HG02571 (cell line): ENCODE results near the gene C20orf173.
"Not testable (repeated sequence)": the region's sequence is repeated elsewhere in the genome, so short reads cannot be mapped to it uniquely, and the experiment has no call there.

Experiments
- ATAC-seq: cut with Tn5 transposase; IDR thresholded peaks from one replicate; pipeline ENCODE4 v1.9.1; 2021; ENCODE audit warnings: mild to moderate bottlenecking, moderate library complexity; ENCODE audit not compliant: unreplicated experiment

The C20orf173 gene

DNA sequence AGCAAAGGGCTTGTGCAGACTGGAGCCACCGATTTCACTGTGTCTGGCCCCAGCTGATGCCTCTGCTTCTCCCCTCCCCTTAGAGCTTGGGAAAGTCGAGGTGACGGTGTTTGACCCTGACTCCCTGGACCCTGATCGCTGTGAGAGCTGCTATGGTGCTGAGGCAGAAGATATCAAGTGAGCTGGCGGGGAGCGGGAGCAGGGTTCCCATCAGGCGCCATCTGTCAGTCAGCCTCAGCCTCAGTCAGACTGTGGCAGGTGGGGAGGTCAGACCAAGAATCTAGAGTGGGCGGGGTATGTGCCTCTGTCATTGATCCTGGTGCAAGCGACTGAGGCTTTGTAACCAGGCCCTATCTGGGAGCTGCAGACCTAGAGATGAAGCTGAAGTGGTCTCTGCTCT is 17.9 kb upstream of the C20orf173 start:
- ATAC-seq = no peak

DNA sequence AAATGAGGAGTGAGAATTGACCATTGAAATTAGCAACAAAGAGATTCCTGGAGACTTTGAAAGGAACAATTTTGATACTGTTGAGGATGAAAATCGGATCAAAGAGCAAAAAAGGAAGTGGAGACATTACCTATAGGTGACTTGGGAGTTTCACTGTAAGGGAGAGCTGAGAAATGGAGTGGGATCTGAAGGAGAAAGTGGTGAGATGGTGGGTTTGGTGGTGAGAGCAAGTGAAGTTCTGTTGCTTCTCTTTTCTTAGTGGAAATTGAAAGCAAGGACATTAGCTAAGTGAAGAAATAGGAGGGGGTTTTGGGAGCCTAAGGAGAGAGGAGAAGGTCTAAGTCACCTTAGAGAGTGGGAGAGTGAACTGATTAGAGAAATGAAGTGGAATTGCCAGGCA is 16.7 kb upstream of the C20orf173 start:
- ATAC-seq = no peak

DNA sequence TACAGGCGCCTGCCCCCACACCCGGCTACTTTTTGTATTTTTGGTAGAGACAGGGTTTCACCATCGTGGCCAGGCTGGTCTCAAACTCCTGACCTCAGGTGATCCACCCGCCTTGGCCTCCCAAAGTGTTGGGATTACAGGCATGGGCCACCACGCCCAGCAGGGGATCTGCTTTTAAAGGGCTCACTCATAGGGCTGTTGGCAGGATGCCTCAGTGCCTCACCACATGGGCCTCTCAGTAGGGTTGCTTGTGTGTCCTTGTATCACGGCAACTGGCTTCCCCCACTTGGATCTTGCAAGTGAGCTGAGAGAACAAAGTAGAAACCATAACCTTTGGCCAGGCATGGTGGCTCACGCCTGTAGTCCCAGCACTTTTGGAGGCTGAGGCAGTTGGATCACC is 15.5 kb upstream of the C20orf173 start:
- ATAC-seq = not testable (repeated sequence)

DNA sequence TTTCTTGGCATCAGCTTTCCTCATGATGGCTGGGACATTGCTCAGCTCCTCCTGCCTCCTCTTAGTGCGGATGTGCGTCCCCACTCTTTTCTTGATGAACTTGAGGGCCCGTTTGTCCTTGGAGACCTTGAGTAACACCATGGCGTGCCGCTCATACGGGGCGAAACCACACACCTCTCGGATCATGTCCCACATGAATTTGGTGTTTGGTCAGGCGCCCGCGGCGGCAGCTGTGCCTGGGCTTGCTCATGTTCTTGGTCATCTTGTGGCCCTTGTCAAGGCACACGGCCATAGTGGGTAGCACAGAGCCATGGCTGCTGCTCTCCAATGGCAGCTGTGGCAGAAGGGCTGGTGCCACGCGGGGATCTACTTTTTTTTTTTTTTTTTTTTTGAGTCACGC is 15.0 kb upstream of the C20orf173 start:
- ATAC-seq = no peak

DNA sequence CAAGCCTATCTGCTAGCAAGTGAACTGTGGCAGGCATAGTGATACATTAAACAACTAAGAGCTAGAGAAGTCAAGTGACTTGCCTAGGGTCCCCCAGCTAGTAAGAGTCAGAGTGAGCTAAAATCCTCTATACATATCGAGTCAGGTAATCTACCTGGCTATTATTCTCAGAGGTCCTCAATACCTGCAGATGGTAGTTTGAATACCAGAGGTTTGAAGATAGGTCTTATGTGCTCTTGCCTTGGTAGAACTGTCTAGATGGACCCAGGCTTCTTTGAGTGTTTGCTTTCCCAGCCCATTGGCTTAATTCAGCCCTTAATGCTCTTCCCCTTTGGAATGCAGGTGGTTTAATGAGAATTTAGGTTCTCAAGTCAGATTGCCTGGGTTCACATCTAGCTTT is 13.5 kb upstream of the C20orf173 start:
- no peak for ATAC-seq

DNA sequence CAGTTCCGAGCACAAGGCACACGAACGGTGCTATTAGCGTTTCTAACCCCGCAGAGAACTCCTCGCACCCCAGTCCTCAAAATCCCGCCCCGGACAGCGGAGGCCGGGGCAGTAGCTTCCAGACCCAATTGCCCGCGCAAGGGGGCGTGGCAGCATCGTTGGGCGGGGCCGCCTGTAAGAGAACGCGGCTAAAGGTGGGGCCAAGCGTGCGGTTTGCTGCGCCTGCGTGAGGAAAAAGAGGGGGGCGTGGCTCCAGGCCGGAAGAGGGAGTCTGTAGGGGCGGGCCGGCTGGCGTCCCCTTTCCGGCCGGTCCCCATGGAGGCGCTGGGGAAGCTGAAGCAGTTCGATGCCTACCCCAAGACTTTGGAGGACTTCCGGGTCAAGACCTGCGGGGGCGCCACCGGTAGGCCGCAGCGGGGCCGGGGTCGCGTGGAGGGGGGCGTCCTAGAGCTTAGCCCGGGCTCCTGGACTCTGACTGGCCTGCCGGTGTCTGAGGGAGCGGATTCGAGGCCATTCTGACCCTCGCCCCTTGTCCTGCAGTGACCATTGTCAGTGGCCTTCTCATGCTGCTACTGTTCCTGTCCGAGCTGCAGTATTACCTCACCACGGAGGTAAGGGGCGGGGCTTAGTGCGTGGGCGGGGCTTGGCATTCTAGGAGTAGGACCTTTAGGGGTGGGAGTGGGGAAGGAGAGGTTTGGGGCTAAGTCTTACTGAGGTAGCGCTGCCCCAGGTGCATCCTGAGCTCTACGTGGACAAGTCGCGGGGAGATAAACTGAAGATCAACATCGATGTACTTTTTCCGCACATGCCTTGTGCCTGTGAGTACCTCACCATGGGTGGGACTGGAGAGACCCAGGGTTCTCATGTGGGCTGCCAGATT is 12.6 kb upstream of the C20orf173 start, which contains the start of gene ERGIC3:
Gene ERGIC3 (plus strand): TSS at position 296 of the 880 bp plus-strand sequence. CDS start 20 bp downstream, at position 316.
- ATAC-seq = peak; percentile 82

DNA sequence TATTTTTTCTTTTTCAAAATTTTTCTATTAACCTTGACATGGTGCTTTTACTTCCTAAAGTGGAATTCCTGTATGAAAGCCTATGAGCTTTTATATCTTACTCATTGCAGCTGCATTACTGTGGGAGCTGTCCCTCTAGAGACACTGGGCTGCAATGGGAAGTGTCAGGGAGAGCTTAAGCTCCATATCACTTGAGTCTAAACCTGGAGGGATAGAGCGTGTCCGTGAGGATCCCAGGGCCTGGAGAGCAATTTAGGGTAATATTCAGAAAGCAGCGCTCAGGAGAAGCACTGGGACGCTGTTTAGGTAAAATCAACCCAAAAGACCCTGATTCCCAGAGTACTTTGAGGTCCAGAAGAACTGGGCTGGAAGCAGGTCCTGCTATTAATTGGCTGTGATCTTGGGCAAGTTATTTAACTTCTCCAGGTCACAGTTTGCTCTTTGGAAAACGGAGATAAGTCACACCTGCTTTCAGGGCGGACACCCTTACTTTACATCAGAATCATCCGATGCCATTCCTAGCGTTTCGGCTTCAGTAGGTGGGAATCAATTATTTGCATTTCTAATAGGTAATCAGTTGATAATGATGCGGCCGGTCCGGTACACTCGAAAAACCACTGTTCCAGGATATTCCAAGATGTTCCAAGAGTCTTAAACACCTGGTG is 11.8 kb upstream of the C20orf173 start:
- no peak for ATAC-seq

DNA sequence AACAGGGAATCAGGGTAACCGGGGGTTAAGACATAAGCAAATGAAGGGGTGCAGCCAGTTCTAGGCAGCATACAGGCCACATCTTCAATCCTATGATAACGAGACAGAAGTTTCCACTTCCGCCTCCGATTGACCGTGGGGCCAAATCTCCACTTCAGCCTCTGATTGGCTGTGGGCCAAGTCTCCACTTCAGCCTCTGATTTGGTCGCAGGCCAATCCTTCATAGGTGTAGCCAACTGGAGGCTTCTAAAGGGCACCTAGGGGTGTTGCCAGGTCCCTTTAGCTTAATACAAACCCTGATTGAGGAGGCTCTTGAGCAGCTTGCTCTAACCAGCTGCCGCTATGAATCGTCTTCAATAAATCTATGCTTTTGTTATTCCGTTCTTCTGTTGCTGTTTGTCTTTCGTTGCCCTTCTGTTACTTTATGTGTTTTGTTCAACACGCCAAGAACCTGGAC is 10.3 kb upstream of the C20orf173 start:
- no peak for ATAC-seq

DNA sequence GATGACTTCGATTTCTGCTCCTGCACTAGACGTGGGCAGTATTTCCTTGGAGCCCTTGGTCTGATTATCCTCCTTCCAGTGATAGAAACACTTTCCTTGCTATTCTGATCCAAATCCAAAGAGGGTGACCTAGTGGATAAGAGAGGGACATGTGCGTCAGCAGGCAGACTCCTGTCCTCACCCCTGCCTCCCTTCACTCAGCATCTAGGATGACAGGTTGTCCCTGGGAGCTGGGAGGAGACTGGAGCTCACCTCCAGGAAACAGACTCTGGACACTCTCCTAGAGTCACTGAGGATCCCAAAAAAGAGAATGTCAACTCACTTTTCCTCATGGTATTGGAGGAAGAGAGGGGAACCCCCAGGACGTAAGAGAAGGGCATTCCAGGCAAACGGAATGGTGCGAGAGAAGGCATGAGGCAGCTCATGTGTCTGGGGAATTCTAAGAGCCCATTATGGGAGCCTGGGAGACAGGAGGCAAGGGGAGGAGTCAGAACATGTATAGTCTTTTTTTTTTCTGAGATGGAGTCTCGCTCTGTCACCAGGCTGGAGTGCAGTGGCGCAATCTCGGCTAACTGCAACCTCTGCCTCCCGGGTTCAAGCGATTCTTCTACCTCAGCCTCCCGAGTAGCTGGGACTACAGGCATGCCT is 2.2 kb downstream of the C20orf173 start:
- ATAC-seq = no peak

DNA sequence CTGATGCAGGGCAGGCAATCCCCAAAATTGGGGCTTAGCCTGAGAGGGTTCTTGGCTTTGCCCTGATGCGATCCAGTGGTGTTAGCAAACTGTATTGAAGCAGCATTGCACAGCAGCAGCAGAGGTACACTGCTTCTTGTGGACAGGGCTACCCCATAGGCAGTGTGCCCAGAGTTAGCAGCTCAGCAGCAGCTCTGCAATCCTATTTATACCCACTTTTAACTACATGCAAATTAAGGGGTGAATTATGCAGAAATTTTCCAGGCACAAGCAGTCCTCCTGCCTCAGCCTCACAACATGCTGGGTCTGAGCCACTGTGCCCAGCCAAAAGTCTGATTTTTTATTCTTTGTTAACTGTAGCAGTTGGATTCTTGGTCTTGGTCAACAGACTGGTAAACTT is 3.8 kb downstream of the C20orf173 start:
- ATAC-seq = no peak

DNA sequence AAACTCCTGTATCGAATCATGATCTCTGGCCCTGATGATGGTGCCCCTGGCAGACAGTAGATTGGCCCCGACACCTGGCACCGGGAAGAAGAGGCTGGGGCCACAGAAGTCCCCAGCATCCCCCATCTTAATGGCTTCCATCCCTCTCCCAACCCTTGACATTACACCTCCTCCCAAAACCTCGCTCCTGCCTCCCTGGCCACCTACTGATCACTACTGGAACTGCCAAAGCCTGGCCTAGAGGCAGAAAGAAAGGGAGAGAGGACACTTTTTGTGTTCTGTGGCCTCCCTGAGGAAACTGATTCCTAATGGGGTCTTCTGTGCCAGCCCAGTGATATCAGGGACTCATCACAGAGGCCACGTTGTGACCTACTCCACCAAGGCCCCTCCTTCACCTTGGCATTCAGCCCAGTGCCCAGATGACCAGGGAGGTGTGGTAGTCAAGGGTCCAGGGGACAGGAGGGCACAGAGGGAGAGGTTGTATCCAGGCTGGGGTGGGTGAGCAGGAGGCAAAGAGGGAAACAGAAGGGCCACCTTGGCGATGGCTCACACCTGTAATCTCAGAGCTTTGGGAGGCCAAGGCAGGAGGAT is 6.1 kb downstream of the C20orf173 start:
- no peak for ATAC-seq

DNA sequence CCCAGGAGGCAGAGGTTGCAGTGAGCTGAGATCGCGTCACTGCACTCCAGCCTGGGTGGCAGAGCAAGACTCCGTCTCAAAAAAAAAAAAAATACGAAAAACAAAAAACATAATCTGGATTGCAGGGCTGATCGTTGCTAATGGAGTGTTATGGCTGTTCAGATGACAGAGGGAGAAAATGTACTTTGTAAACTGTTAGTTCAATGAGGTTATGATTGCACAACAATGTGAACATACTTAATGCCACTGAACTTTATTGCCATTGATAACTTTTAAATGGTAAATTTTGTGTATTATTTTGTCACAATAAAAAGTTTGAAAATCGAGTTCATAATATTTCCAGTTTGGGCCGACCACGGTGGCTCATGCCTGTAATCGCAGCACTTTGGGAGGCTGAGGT is 10.5 kb downstream of the C20orf173 start:
- no peak for ATAC-seq

DNA sequence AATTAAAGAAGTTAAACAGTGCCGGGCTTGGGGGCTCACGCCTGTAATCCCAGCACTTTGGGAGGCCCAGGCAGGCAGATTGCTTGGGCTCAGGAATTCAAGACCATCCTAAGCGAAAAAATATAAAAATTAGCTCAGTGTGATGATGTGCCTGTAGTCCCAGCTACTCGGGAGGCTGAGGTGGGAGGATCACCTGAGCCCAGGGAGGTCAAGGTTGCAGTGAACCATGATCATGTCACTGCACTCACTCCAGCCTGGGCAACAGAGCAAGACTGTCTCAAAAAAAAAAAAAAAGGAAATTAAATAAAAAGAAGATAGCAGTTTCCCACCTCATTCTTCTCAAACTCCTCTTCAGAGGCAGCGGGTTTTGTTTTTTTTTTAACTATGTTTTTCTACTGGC is 11.7 kb downstream of the C20orf173 start:
- ATAC-seq = not testable (repeated sequence)

DNA sequence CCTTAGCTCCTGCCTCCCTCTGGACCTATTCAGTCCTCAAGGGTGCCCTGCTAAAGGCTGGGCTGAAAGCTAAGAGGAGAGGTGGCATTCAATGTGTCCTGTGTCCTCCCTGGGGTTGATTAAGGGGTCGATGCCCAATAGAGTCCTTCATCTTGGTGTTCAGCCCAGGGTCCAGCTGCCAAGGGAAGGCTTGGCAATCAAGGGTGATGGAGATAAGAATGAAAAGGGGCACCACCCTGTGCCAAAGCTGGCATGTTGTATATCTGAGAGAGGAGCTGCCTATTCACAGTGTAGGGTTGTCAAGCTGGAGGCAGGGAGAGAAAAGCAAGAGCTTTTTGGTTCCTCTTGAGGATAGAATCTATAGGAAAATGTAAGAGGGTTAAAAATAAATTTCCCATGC is 12.3 kb downstream of the C20orf173 start:
- ATAC-seq = no peak

DNA sequence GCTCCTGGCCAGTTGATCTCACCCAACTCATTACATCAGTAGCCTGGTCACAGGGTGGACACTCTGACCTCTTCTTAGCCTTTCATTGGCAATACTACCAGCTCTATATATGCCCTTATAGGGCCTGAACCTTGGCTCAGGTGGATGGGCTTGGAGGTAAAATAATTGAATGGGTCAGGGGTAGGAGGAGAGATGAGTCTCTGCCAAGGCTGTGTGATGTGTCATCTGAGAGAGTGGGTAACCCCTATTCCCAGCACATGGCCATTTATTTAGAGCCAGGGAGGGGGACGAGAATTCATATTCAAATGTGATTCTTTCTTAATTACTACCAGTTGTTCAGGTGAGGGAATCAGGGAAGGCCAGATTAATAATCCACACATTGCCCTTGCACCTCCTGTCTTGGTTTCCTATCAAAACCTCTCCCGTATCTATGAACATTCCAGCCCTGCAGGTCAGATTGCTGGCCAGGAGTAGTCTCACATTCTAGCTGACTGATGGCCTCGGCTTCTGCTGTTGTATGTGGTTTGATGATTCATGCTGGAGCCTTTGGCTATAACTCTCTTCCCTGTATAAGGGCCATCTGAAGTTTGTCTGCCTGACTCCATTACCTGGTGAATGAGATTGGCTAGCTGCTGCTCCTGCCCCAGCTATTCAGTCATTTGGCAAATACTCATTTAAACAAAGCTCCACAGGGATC is 13.4 kb downstream of the C20orf173 start:
- no peak for ATAC-seq

DNA sequence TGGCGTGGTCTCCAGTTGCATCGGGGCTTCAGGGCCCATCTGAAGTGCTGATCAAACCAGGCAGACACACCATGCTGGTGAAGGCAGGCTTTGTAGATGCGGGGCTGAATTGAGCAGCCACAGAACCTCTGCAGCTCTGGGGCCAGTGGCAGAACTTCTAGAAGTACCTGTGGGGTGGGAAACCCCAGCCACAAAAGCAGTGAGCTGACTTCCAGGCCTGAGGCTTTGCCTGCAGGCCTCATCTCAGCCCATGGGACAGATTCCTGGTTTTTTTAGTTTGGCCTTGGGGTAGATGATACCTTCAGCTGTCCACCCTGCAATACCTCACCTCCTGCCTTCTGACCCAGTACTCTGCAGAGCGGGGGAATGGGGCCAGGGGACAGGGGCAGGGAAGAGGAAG is 14.1 kb downstream of the C20orf173 start:
- no peak for ATAC-seq

DNA sequence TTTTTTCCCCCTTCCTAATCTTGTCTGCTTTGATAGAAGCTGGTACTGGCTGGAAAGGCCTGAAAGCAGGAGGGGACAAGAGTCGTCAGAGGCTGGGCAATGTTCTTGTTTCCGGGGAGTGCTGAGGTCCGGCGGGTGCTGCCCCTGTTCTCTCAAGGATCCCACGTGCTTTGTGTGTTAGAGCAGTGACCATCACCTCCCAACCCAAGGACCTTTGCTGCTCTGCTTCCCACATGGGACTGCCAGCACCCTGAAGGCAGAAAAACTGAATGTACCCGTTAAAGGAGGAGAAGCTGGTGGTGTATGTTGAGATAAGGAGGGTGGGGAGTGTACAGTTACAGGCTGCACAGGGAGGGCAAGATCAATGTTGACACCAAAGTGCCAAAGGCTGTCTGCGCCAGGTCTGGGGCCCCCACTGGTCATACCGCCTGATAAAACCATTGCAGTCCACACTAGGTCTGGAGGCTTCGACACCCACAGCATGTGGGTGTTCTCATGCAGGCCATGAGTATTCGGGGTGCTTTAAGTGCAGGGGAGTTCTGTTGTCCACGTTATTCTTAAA is 15.0 kb downstream of the C20orf173 start:
- no peak for ATAC-seq

DNA sequence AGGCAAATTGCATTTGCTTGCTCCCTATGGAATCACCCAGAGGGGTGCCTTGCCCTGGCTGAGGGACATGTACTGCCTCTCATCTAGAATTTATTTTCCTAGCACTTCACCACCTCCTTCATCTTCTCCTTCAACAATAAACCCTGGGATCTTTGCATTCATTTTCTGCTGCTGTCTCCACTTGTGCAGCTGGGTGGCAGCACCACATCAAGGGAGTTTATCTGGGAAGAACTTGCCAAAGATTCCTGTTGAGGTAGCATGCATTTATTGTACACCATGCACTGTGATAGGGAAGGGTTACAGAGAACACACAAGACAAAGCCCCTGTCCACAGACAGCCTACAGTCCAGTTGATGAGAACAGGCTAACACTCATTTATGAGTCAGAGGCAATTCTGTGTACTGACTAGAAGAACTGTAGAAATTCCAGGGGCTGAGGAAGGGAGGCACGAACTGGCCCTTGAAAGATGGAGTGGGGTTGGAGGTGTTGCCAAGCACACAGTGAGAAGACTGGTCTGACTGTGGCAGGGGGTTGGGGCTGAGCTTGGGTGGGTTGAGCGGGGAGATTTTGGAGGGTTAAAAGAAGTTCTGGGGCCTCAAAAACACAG is 17.5 kb downstream of the C20orf173 start:
- no peak for ATAC-seq

DNA sequence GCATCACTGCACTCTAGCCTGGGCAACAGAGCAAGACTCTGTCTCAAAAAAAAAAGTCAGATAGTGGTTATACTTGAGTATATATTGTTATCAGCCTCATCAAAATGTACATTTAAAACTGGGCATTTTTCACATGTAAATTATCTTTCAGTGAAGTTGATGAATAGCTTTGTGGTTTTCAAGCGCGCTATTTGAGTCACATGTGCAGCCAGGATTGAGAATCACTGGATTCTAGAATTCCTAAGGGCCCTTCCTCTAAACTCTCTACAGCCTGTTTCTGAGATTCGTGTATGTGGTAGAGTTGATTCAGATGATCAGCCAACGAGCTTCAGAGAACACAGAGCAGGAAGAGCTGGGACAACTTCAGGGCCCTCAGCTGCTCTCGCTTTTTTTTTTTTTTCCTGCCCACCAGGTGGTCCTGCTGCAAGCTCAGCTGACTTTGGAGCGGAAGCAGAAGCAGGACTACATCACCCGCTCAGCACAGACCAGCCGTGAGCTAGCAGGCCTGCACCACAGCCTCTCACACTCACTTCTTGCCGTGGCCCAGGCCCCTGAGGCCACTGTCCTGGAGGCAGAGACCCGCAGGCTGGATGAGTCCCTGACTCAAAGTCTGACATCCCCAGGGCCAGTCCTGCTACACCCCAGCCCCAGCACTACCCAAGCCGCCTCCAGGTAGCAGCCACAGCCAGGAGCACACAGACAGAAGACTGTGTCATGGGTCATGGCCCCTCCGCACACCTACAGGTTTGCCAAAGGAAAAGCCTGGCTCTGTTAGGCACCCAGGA is 18.3 kb downstream of the C20orf173 start:
- ATAC-seq = no peak
